Colon (tissue), 2 donors: ENCODE measurements around the gene UTS2B.
A peak's percentile ranks its signal among the peaks of the same experiment; 100 is the strongest.
"Not testable (repeated sequence)": the region's sequence is repeated elsewhere in the genome, so short reads cannot be mapped to it uniquely, and the experiment has no call there.

Experiments
- FAIRE-seq: peaks from 2 replicates; lab custom pipeline; 2012; peaks lifted over from hg19 to GRCh38; lab: Jason Lieb, UNC
- donor health status: control.
- donor health status: control.

Gene UTS2B

DNA sequence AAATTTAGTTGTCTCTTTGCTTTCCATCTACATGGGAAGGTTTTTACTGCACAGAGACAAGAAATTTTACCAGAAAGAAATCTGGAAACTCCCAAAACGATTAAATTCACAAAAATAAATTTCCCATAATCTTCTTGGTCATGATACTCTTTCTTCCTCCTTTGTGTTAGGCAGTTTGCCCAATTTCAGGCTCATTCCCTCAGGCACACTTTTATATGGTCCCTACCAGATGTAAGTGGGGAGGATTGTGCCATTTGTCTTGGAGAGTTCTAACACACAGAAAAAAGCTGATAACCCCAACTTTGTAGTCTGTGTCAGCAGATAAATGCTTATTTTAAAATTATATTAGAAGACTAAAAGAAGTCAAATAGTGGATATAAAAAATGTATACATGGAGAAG, 50.2 kb downstream of the UTS2B start:
- FAIRE-seq: no peak

DNA sequence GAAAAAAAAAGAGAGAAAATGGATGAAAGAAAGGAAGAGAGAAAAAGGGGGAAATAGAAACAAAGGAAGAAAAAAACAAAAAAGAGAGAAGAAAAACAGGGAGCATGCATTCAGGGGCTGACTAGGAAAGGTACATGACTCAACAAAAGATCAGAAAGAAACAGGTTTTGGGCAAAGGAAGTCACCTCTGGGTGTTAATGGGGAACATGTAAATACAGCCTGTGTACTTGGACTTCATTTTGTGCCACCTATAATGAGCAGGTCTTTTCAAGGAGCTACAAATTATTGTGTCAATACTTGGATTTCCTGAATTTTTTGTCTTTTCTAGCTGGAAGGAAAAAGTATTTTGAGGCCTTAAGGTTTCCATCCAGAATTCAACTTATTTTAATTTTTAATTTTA, 54.6 kb downstream of the UTS2B start:
- FAIRE-seq: no peak

DNA sequence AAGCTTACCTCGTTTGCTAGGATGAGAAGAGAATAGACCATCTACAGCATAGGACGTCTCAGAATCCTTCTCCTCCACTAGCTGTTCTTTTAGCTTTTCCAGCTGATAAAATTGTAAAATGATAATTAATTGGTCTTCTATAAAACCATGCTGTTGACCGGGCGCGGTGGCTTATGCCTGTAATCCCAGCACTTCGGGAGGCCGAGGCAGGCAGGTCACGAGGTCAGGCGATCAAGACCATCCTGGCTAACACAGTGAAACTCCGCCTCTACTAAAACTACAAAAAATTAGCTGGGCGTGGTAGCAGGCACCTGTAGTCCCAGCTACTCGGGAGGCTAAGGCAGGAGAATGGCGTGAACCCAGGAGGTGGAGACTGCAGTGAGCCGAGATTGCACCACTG, 55.1 kb downstream of the UTS2B start:
- not testable (repeated sequence) for FAIRE-seq

DNA sequence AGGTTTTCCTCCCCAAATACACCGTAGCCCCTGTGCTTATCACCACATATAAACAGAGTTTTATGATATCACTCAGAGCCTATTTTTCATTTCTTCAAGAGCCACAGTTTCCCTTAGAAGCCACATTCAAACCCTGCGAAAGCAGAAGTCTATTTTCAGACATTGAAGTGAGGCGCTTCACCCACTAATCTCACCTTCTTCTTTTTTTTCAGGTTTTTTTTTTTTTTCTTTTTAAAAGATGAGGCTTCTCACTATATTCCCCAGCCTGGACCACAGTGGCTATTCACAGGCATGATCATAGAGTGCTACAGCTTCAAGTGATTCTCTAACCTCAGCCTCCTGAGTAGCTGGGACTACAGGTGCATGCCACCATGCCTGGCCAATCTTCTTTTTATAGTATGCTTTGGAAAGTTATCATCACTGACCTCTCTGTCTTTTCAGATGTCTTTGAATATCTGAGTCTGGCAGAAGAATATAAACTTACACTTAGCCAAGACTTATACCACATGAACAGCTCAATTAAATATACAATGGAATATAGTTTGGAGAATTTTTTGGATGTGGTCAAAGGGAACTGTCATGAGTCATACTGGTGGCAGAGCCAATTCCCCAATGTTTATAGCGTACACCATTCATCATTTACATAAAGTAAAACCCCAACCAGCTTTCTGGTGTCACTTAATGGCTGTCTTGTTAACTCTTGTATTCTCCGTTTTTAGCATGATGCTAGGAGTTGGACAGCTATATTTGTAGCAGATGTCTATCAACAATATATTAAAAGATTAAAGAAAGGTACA, 60.8 kb downstream of the UTS2B start:
- FAIRE-seq: no peak

DNA sequence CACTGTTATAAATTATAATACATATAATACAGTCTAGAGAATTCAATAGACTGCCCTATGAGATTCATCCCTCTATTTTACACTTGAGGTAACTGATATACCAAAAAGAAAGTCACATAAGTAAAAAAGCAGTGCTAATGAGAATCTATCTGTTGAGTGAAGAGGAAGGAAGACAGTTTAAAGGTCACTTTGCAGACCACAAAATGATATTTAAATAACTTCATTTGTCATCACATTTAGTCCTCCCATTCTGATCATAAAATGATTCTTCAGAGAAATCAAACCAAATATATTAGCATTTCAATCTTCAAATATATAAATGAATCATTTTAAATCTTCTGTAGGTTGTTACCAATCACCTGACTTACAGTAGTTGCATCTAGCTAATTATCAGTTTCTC, 61.6 kb downstream of the UTS2B start:
- FAIRE-seq: no peak

DNA sequence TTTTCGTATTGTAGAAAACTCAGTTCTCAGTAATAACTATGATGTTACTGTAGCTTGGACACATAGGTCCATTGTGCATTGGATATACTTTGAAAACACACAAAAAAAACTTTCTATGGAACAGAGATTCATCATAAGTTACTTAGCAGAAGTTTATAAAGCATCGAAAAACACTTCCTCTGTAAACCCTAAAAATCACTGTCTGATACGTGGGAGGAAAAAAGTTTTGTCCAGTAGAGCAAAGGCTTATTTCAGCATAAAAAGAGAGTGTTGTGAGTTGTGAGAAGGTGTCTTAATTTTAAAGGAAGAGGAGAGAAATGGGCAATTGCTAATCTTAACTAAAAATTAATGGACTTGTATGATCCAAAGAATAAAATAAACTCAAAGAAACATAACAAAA, 66.5 kb downstream of the UTS2B start:
- no peak for FAIRE-seq

GRCh38 chr3:191263365-191263764, 67.0 kb downstream of the UTS2B start:
- no peak for FAIRE-seq

GRCh38 chr3:191262650-191263049, 67.7 kb downstream of the UTS2B start:
- no peak for FAIRE-seq

DNA sequence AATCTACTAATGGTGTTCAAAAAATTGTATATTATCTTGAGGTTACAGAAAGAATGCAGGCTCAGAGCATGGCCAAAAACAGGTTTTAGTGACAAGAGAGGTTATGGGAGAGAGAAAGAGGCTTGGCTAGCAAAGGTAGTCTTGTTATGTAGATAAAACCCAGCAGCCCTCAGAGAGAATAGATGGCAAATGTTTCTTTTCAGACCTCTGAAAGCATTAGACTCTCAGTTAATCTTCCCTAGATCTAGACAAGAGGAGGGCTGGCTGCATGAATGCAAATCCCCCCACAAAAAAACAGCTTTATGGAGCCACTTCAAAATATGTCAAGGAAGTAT, 69.1 kb downstream of the UTS2B start:
- no peak for FAIRE-seq

DNA sequence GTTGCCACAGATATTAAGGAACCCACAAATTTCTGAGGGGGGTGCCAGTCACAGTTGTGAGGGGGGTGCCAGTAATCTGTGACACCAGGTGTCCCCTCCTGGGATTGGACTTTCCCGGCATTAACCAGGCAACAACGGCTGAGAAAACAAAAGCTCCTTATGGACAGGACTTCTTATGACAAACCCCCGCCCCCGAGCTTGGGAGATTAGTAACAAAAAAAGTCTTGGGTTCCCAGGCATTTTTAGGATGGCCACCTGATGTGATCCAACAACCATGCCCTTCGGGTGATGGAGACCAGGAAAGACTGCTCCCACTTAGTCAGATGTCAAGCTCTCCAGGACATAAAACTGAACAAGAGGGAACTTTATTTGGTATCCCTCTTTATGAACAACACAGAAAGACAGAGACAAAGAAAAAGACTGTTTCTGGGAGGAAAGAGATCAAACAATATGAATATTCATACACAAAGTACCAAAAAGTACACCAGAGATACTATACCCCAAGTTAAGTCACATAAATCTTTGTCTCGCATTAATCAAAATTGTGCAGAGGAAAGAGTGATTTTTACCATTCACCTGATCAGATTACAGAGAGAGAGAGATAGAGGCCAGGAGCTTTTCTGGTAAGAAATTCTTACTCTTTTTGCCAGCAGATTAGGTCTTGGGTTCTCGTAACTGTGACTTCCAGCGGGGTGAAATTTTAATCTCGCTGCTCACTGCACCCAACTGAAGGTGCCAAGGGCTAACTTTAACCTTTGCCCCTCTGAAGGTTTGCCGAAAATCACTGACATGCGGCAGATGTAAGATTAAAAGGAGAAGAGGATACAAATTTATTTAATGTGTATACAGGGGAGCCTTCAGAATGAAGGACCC, 69.7 kb downstream of the UTS2B start:
- no peak for FAIRE-seq

GRCh38 chr3:191259486-191259885, 70.8 kb downstream of the UTS2B start:
- no peak for FAIRE-seq

DNA sequence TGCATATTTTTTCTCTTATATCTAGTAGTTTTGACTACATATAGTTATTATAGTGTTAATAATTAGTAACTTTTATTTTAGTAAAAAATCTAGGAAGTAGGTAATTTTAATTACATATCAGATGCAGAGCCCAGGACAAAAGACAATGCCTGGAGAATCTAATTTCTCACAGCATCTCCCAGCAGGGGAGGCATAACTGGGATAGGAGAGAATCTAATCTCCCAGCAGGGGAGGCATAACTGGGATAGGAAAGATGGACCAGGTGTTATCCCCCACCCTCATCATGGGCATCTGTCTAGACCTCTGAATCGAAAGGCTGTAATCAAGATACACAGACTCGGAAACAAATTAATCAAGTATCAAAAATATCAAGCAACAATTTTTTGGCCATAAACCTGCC, 73.0 kb downstream of the UTS2B start:
- no peak for FAIRE-seq

DNA sequence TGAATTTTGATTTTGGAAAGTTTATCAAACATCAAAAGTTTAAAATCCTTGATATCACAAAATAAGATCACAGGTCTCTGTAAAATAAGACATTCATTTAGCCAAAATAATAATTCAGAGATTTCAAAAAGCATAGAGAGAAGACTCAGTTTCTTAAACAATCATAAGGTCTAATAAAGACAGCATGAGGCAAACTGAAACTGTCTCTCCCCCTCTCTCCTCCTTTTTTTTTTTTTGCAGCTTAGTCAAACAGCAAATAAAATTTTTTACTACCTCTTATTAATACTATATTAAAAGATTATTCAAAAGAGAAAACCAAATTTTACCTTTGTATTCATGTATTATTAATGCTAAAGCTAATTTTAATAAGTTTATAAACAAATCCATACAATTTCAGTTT, 73.9 kb downstream of the UTS2B start:
- no peak for FAIRE-seq

DNA sequence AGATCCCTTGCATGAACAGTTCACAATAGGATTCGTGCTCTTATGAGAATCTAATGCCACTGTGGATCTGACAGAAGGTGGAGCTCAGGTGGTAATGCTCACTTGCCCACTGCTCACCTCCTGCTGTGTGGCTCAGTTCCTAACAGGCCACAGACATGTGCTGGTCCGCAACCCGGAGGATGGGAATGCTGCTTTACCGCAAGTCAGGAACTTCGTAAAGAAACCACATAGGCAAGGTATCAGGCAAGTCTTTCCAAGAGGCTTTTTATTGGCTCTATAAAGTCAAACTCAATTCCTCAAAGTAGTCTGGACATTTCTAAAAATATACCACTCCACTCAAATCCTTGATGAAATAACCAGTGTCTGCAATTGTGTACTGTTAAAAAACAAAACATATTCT, 75.2 kb downstream of the UTS2B start:
- FAIRE-seq: no peak

- no peak for FAIRE-seq
Measured at GRCh38 chr3:191254098-191254873, 76.0 kb downstream of the UTS2B start.

GRCh38 chr3:191253089-191253799, 77.1 kb downstream of the UTS2B start:
- no peak for FAIRE-seq

GRCh38 chr3:191246630-191247029, 83.7 kb downstream of the UTS2B start:
- no peak for FAIRE-seq

- FAIRE-seq: not testable (repeated sequence)
Measured at GRCh38 chr3:191246034-191246433, 84.3 kb downstream of the UTS2B start.

- FAIRE-seq: peak; percentile 78
Measured at GRCh38 chr3:191244242-191244867, 86.0 kb downstream of the UTS2B start.

DNA sequence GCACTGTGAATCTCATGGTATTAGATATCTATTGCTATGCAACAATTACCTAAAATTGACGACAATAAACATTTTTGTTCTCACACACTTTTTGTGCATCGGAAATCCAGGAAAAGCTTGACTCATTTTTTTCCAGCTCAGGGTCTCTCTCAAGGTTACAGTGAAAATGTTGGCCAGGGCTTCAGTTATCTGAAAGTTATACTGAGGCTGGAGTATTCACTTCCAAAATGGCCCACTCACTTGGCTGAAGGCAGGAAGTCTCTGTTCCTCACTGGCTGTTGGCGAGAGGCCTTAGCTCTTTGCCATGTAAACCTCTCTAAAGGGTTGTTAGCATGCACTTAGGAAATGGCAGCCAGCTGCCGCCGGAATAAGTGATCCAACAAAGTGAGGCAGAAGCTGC, 89.8 kb downstream of the UTS2B start:
- FAIRE-seq: no peak

GRCh38 chr3:191239407-191240031, 90.8 kb downstream of the UTS2B start:
- FAIRE-seq: no peak
